22Rv1 (cell line): Measurements from ENCODE around the gene LRRC49.

Source experiments
- CTCF ChIP-seq: fragments of 450-650 bp; IDR thresholded peaks from 2 replicates; pipeline ENCODE4 v1.5.1; 2017; ENCODE audit warnings: mild to moderate bottlenecking
- ZFX ChIP-seq: fragments of 450-650 bp; IDR thresholded peaks from 2 replicates; pipeline ENCODE4 v1.6.1; 2017; ENCODE audit warnings: antibody characterized with exemption, borderline replicate concordance

GRCh38 chr15:71057143-71057542 is 164.5 kb downstream of the LRRC49 start:
- TF ChIP-seq CTCF: no peak
- no peak for TF ChIP-seq ZFX
